SIG-M5 (cell line): Measurements from ENCODE around the gene NFIC.
"Not testable (repeated sequence)": the region's sequence is repeated elsewhere in the genome, so short reads cannot be mapped to it uniquely, and the experiment has no call there.

Experiments used
- DNase-seq: peaks from one replicate; lab custom pipeline; 2025; lab: John Stamatoyannopoulos, UW

The NFIC gene

GRCh38 chr19:3492919-3493318 is 126.5 kb downstream of the NFIC start:
- no peak for DNase-seq

- no peak for DNase-seq
Observed at GRCh38 chr19:3493651-3494050, 127.3 kb downstream of the NFIC start.

- no peak for DNase-seq
Observed at GRCh38 chr19:3494051-3494450, 127.7 kb downstream of the NFIC start.

- no peak for DNase-seq
Observed at GRCh38 chr19:3494559-3494958, 128.2 kb downstream of the NFIC start.

GRCh38 chr19:3496392-3497273 is 130.2 kb downstream of the NFIC start:
- DNase-seq: no peak

- no peak for DNase-seq
Observed at GRCh38 chr19:3497757-3498520, 131.6 kb downstream of the NFIC start.

GRCh38 chr19:3499738-3500428 is 133.5 kb downstream of the NFIC start:
- no peak for DNase-seq

- DNase-seq: peak; percentile 77
Observed at GRCh38 chr19:3500429-3501101, 134.2 kb downstream of the NFIC start, which contains the start of gene DOHH. DOHH (minus strand) TSS chr19:3500674; CDS start chr19:3496814, 3,860 bp downstream.

- DNase-seq: no peak
Observed at GRCh38 chr19:3501780-3502179, 135.4 kb downstream of the NFIC start.

- no peak for DNase-seq
Observed at GRCh38 chr19:3503036-3503572, 136.7 kb downstream of the NFIC start.

- no peak for DNase-seq
Observed at GRCh38 chr19:3504735-3505134, 138.4 kb downstream of the NFIC start.

- peak; percentile 82 for DNase-seq
Observed at GRCh38 chr19:3505598-3506383, 139.4 kb downstream of the NFIC start, which contains the start of gene FZR1. FZR1 (plus strand) TSS chr19:3506311; CDS start chr19:3522990, 16,679 bp downstream.

GRCh38 chr19:3506384-3507340 is 140.3 kb downstream of the NFIC start:
- no peak for DNase-seq

GRCh38 chr19:3507371-3508120 is 141.2 kb downstream of the NFIC start:
- DNase-seq: no peak

GRCh38 chr19:3508121-3508661 is 141.8 kb downstream of the NFIC start:
- DNase-seq: not testable (repeated sequence)

GRCh38 chr19:3508771-3509535 is 142.6 kb downstream of the NFIC start:
- no peak for DNase-seq

- no peak for DNase-seq
Observed at GRCh38 chr19:3509566-3509989, 143.2 kb downstream of the NFIC start.

GRCh38 chr19:3510727-3511126 is 144.3 kb downstream of the NFIC start:
- no peak for DNase-seq
